Fibroblast of lung (primary cell): ENCODE results near the gene PCMTD2. TPM values are rescaled to one million over a fixed set of nuclear protein-coding genes. Genes with fewer than 3 reads are reported as not detected.

Experiments
- DNase-seq, 2 donors: peaks; one replicate each; pipeline versions ENCODE4 v3.0.0 to v3.0.0-alpha.2; 2010; ENCODE audit warnings: low read depth in 2 of 2
- H2AFZ ChIP-seq: 2 replicates; pipeline ENCODE4 v1.5.1; 2012; ENCODE audit warnings: low read length, control low read depth, inconsistent platforms
- H3K27ac ChIP-seq: 2 replicates; pipeline ENCODE4 v1.5.1; 2011; ENCODE audit warnings: low read length, control low read depth; ENCODE audit not compliant: insufficient read depth
- H3K27me3 ChIP-seq: 2 replicates; pipeline ENCODE4 v1.5.1; 2011; ENCODE audit warnings: mild to moderate bottlenecking, low read length; ENCODE audit not compliant: control insufficient read depth, insufficient read depth
- H3K36me3 ChIP-seq: 2 replicates; pipeline ENCODE4 v1.5.1; 2011; ENCODE audit warnings: low read length; ENCODE audit not compliant: control insufficient read depth, insufficient read depth
- H3K4me1 ChIP-seq: 2 replicates; pipeline ENCODE4 v1.5.1; 2011; ENCODE audit warnings: low read length; ENCODE audit not compliant: control insufficient read depth, insufficient read depth; ENCODE audit errors: extremely low read depth
- H3K4me2 ChIP-seq: 2 replicates; pipeline ENCODE4 v1.5.1; 2011; ENCODE audit warnings: low read length, control low read depth; ENCODE audit not compliant: insufficient read depth; ENCODE audit errors: extremely low read depth
- H3K4me3 ChIP-seq, 4 experiments: fragments of 200-600 bp in 1 of 4; sonication (generic) in 1 of 4; replicated peaks in 1 of 4; 2 replicates each; pipeline ENCODE4 v1.5.1; 2011 to 2016; ENCODE audit warnings: low read length in 4 of 4, low read depth in 3 of 4, mild to moderate bottlenecking in 3 of 4, control low read depth in 2 of 4, inconsistent platforms in 1 of 4, mixed read lengths in 1 of 4; ENCODE audit not compliant: insufficient read depth in 1 of 4; ENCODE audit errors: control extremely low read depth in 1 of 4
- H3K79me2 ChIP-seq: 2 replicates; pipeline ENCODE4 v1.5.1; 2012; ENCODE audit warnings: mild to moderate bottlenecking, low read length, inconsistent platforms; ENCODE audit not compliant: control insufficient read depth, insufficient read depth
- H3K9ac ChIP-seq: 2 replicates; pipeline ENCODE4 v1.5.1; 2011; ENCODE audit warnings: mild to moderate bottlenecking, low read length, control low read depth; ENCODE audit not compliant: insufficient read depth
- H3K9me3 ChIP-seq: 2 replicates; pipeline ENCODE4 v1.5.1; 2012; ENCODE audit warnings: low read depth, low read length; ENCODE audit not compliant: control insufficient read depth, insufficient read depth
- H4K20me1 ChIP-seq: 2 replicates; pipeline ENCODE4 v1.5.1; 2011; ENCODE audit warnings: low read length; ENCODE audit not compliant: control insufficient read depth, insufficient read depth; ENCODE audit errors: extremely low read depth
- CTCF ChIP-seq, 2 donors: IDR thresholded peaks in 1 of 2; conservative IDR thresholded peaks in 1 of 2; 1 replicate in 1 of 2; 2 replicates in 1 of 2; pipeline ENCODE4 v1.5.1; 2011 to 2012; ENCODE audit warnings: low read length in 2 of 2, control low read depth in 1 of 2, inconsistent platforms in 1 of 2, low read depth in 1 of 2, mild to moderate bottlenecking in 1 of 2
- EZH2 ChIP-seq: IDR thresholded peaks from 2 replicates; pipeline ENCODE4 v1.5.1; 2012; ENCODE audit warnings: low read length, control low read depth, mild to moderate bottlenecking; ENCODE audit errors: missing control alignments
- polyA plus RNA-seq, 2 donors: library from polyadenylated mRNA; depleted of rRNA in 1 of 2; stranded (reverse) in 1 of 2; unstranded in 1 of 2; fragments of >200 nt; gene quantifications; 2 replicates each; pipeline ENCODE4 v1.2.1, GENCODE V29; 2011 to 2012; ENCODE audit warnings: missing spikeins in 1 of 2
- total RNA-seq: library from RNA; depleted of rRNA; stranded (reverse); fragments of >200 nt; gene quantifications from 2 replicates; pipeline ENCODE4 v1.2.1, GENCODE V29; 2014

The PCMTD2 gene
- total and polyA plus RNA-seq, 2 donors (not counting 1 experiment from before 2014, with no cell fraction given), result 39.5 to 42.9 TPM

DNA sequence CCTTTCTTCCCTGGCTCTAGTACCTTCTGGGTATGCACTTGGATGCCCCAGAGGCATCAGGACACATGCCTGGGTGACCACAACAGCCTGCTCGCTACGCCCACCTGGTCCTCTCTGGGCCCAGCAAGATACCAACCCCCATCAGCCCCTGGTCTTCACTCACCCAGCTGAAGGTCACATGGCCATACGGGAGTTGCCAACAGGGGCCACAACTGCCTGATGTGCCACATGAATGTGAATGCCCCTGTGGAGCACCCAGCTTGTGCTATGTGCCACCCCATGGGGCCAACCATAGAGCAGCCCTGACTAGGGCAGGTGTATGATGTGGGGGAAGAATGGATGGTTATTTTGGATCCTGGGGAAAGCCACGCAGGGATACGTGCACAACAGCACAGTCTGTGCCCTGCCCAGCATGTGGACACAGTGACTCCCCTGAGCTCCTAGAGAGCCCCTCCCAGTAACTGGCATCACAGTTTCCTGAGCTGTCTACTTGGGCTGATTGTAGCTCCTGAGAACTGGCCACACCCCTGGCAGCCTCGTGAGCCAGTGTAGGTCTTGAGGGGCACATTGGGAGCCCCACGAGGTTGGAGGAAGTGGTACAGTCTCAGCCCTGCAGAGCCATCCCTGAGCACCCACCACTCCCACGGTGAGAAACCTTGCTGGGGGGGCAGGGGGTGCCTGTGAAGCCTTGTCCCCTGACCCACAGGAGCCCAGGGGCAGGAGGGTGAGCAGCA is 10.5 kb upstream of the PCMTD2 start:
- Histone ChIP-seq H3K27me3 (peaks cover 12% of the 10 kb centered on the region), H3K79me2 (no peaks in the 10 kb centered on the region), H3K9ac (no peak overlapping the region), H3K4me1 (no peaks in the 10 kb centered on the region), H3K36me3 (no peaks in the 10 kb centered on the region), H3K4me2 (no peak overlapping the region), H3K9me3 (no peaks in the 10 kb centered on the region), H2AFZ (no peak overlapping the region), H4K20me1 (no peaks in the 10 kb centered on the region), H3K27ac (no peak overlapping the region), H3K4me3 (no peak overlapping the region)
- TF ChIP-seq EZH2, result no peak
- TF ChIP-seq CTCF (conservative IDR thresholded peaks at IDR 0.05 in 1 of 2, IDR thresholded peaks at IDR 0.05 in 1 of 2; ENCODE audit: low read depth in 1 of 2, low read length in 2 of 2), result no peak
- no peak for DNase-seq

DNA sequence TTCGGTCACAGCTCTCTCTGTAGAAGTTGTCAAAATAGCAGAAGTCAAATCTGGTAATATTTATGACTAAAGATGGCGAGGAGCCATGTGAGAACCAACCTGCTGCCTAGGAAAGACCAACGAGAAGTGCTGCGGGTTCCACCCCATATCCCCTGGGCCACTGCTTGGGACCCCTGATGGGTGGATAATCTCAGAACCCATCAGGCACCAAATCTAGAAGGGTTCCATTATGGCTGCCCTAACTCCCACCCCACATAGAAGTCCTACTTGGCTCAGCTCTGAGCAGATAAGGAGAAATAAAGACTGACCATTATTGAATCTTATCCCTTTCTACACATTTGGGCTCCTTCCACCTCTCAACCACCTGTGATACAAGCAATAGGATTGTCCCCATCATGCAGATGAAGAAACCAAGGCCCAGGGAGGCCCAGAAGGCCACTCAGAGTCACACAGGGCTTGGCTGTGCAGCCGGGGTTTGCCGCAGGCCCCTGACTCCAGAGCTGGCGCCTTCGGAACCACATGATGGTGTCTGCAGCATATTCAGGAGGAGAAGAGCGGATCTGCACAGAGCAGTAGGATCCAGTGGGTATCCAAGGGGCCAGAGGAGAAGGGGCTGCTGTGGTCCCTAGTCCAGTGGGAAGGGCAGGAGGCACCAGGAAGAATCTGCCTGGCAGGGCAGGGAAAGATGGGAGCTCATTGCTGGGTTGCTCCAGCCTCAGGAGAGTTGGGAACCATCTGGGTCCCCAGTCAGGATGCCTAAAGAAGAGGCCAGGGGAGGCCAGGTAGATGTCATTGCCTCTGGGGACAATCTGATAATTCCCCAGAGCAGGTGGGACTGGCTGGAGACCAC is 9.6 kb upstream of the PCMTD2 start:
- DNase-seq, result no peak
- H3K79me2 ChIP-seq, result no peaks in the 10 kb centered on the region
- no peak overlapping the region for H2AFZ ChIP-seq
- peaks cover 18% of the 10 kb centered on the region for H3K27me3 ChIP-seq
- H3K4me2 ChIP-seq, result no peak overlapping the region
- TF ChIP-seq CTCF (conservative IDR thresholded peaks at IDR 0.05 in 1 of 2, IDR thresholded peaks at IDR 0.05 in 1 of 2; ENCODE audit: low read depth in 1 of 2, low read length in 2 of 2) (no peak), EZH2 (no peak)
- H3K27ac ChIP-seq, result no peak overlapping the region
- H3K9me3 ChIP-seq, result no peaks in the 10 kb centered on the region
- H3K36me3 ChIP-seq, result no peaks in the 10 kb centered on the region
- H3K9ac ChIP-seq, result no peak overlapping the region
- H3K4me3 ChIP-seq, result no peak overlapping the region
- H4K20me1 ChIP-seq, result no peaks in the 10 kb centered on the region
- H3K4me1 ChIP-seq, result no peaks in the 10 kb centered on the region

- no peak for DNase-seq
- Histone ChIP-seq H4K20me1 (no peaks in the 10 kb centered on the region), H3K27ac (no peak overlapping the region), H3K4me3 (no peak overlapping the region), H3K9me3 (no peaks in the 10 kb centered on the region), H3K27me3 (peaks cover 18% of the 10 kb centered on the region), H2AFZ (no peak overlapping the region), H3K36me3 (no peaks in the 10 kb centered on the region), H3K79me2 (no peaks in the 10 kb centered on the region), H3K4me1 (no peaks in the 10 kb centered on the region), H3K9ac (no peak overlapping the region), H3K4me2 (no peak overlapping the region)
- no peak for TF ChIP-seq EZH2
Measured at GRCh38 chr20:64246616-64247306, 8.8 kb upstream of the PCMTD2 start.
